ENCODE results near the gene TRAF3. TPM values are rescaled to one million over a fixed set of nuclear protein-coding genes. Genes with fewer than 3 reads are reported as not detected.
"Not testable (repeated sequence)": the region's sequence is repeated elsewhere in the genome, so short reads cannot be mapped to it uniquely, and the experiment has no call there.

The TRAF3 gene
- total and polyA plus RNA-seq, 4 donors = 2.1 to 12.0 (median 5.2) TPM

- no peak for DNase-seq (ENCODE audit: low spot score)
- Histone ChIP-seq H3K27ac (ENCODE audit: low read depth in 1 of 2, low read length in 2 of 2) (peak overlapping the region; percentile 16 to 63), H3K4me1 (ENCODE audit: control insufficient read depth in 4 of 4, insufficient read depth in 4 of 4, low read length in 3 of 4) (peaks cover 0 to 12% (median 5%) of the 10 kb centered on the region in 4 donors), H3K9ac (ENCODE audit: low read depth in 1 of 2, low read length in 2 of 2) (no peak overlapping the region), H3K36me3 (ENCODE audit: control insufficient read depth in 4 of 4, insufficient read depth in 3 of 4, low read depth in 1 of 4, low read length in 3 of 4) (peaks cover 0 to 18% (median 3%) of the 10 kb centered on the region in 4 donors), H3K9me3 (ENCODE audit: control insufficient read depth in 4 of 4, low read length in 3 of 4) (no peaks in the 10 kb centered on the region), H3K27me3 (ENCODE audit: control insufficient read depth in 4 of 4, insufficient read depth in 4 of 4, low read length in 3 of 4) (no peaks in the 10 kb centered on the region), H3K4me3 (ENCODE audit: low read depth in 1 of 3, low read length in 3 of 3) (no peak overlapping the region)
- 35% methylated on average over 9 of the region's 9 CpGs for WGBS
- TF ChIP-seq EGR1 (IDR thresholded peaks at IDR 0.05; ENCODE audit: low read depth in 2 of 2) = peak in 1 of 2 donors; percentile 87
- TF ChIP-seq HNF4G (IDR thresholded peaks at IDR 0.05) = peak; percentile 99
- TF ChIP-seq SP1 (IDR thresholded peaks at IDR 0.05) = peak; percentile 92
- TF ChIP-seq JUND (IDR thresholded peaks at IDR 0.05) = peak; percentile 51 to 84
- no peak for TF ChIP-seq CTCF (IDR thresholded peaks at IDR 0.05; ENCODE audit: low read depth, low read length, missing input control)
- TF ChIP-seq MAX (IDR thresholded peaks at IDR 0.05) = peak; percentile 98
- TF ChIP-seq RXRA (IDR thresholded peaks at IDR 0.05) = peak; percentile 92 to 98
- peak; percentile 83 for TF ChIP-seq YY1 (IDR thresholded peaks at IDR 0.05)
- peak; percentile 84 for TF ChIP-seq FOXA2 (IDR thresholded peaks at IDR 0.05)
- peak; percentile 58 to 75 for TF ChIP-seq RAD21 (IDR thresholded peaks at IDR 0.05)
- peak; percentile 79 for TF ChIP-seq REST (IDR thresholded peaks at IDR 0.05)
- peak; percentile 14 for TF ChIP-seq FOXA1 (IDR thresholded peaks at IDR 0.05)
- TF ChIP-seq TAF1 (conservative IDR thresholded peaks at IDR 0.05) = no peak
- TF ChIP-seq ATF3 (IDR thresholded peaks at IDR 0.05) = peak; percentile 45
- TF ChIP-seq GABPA (IDR thresholded peaks at IDR 0.05 in 1 of 2, conservative IDR thresholded peaks at IDR 0.05 in 1 of 2) = peak in 1 of 2 donors; percentile 58
- TF ChIP-seq NR2F2 (IDR thresholded peaks at IDR 0.05) = peak; percentile 74
- TF ChIP-seq HNF4A (conservative IDR thresholded peaks at IDR 0.05) = peak; percentile 100
- TF ChIP-seq ZBTB33 (IDR thresholded peaks at IDR 0.05) = peak; percentile 94
Measured at GRCh38 chr14:102893452-102893851, 116.2 kb downstream of the TRAF3 start.

GRCh38 chr14:102896735-102897134 is 119.5 kb downstream of the TRAF3 start:
- H3K27ac ChIP-seq (ENCODE audit: low read depth in 1 of 2, low read length in 2 of 2); H3K27me3 ChIP-seq (ENCODE audit: control insufficient read depth in 4 of 4, insufficient read depth in 4 of 4, low read length in 3 of 4); H3K9ac ChIP-seq (ENCODE audit: low read depth in 1 of 2, low read length in 2 of 2); H3K4me3 ChIP-seq (ENCODE audit: low read depth in 1 of 3, low read length in 3 of 3); H3K9me3 ChIP-seq (ENCODE audit: control insufficient read depth in 4 of 4, low read length in 3 of 4); DNase-seq (ENCODE audit: low spot score): not testable (repeated sequence)
- Histone ChIP-seq H3K36me3 (ENCODE audit: control insufficient read depth in 4 of 4, insufficient read depth in 3 of 4, low read depth in 1 of 4, low read length in 3 of 4) (peaks cover 0 to 16% (median 5%) of the 10 kb centered on the region in 4 donors), H3K4me1 (ENCODE audit: control insufficient read depth in 4 of 4, insufficient read depth in 4 of 4, low read length in 3 of 4) (peaks cover 0 to 10% (median 4%) of the 10 kb centered on the region in 4 donors)

Data from liver (tissue), 9 donors.